Motor neuron (in vitro differentiated cells): ENCODE measurements around the gene ADAMTS6. TPM values are rescaled to one million over a fixed set of nuclear protein-coding genes. Genes with fewer than 3 reads are reported as not detected.
"Not testable (repeated sequence)": the region's sequence is repeated elsewhere in the genome, so short reads cannot be mapped to it uniquely, and the experiment has no call there.

Experiments used
- ATAC-seq, 8 experiments: fragments of 200-7000 bp; cut with Tn5 transposase; replicated peaks in 6 of 8; 2 replicates each; pipeline ENCODE4 v1.8.0; 2021; ENCODE audit warnings: mild to moderate bottlenecking in 8 of 8, moderate library complexity in 8 of 8
- H3K27ac ChIP-seq, 2 donors: fragments of 250-450 bp; sonication (Bioruptor Pico); 2 replicates each; pipeline ENCODE4 v1.9.0; 2021; ENCODE audit warnings: antibody characterized with exemption in 2 of 2, mild to moderate bottlenecking in 2 of 2, moderate library complexity in 1 of 2
- H3K4me1 ChIP-seq, 2 donors: fragments of 250-450 bp; sonication (Bioruptor Pico); replicated peaks in 1 of 2; 2 replicates each; pipeline ENCODE4 v1.6.1; 2021; ENCODE audit warnings: antibody characterized with exemption in 2 of 2, mild to moderate bottlenecking in 2 of 2, moderate library complexity in 1 of 2
- H3K4me3 ChIP-seq, 5 donors: fragments of 250-450 bp; sonication (Bioruptor Pico); 2 replicates each; pipeline ENCODE4 v1.9.0; 2021; ENCODE audit warnings: antibody characterized with exemption in 5 of 5, mild to moderate bottlenecking in 5 of 5, moderate library complexity in 4 of 5
- WGBS, 10 experiments: fragments of 450-650 bp; shearing (Covaris generic); methylation state at CpG; one replicate each; pipeline ENCODE4 v1.0.0; 2022; 5-methylcytosine and 5-hydroxymethylcytosine counted together
- in situ Hi-C, 9 experiments: fragments of 400-800 bp; cut with MboI; loops; one replicate each; pipeline ENCODE4 v1.15.0; 2021; ENCODE audit warnings: low sequenced_read_pairs in 9 of 9, low pct_unique_long_range_greater_than_20kb in 2 of 9; ENCODE audit not compliant: unreplicated experiment in 9 of 9
- total RNA-seq, 8 experiments: library from RNA; unstranded; fragments of 300-600 nt; gene quantifications; 2 replicates each; pipeline versions ENCODE4 v1.2.3 to v1.2.4, GENCODE V29; 2022

The ADAMTS6 gene
- total RNA-seq, 8 experiments from 2014 or later = 0.80 to 5.1 (median 3.4) TPM

GRCh38 chr5:65355301-65355700, 126.4 kb downstream of the ADAMTS6 start:
- Histone ChIP-seq H3K4me3 (no peak overlapping the region), H3K4me1 (no peaks in the 10 kb centered on the region), H3K27ac (no peak overlapping the region)
- in situ Hi-C loops = no loop called here
- WGBS, 10 experiments = 55 to 100% (median 87%) methylated on average over 1 of the region's 1 CpG; no CpG with 5 or more reads in 4 of the 10 experiments
- ATAC-seq = no peak

GRCh38 chr5:65341835-65342234, 139.9 kb downstream of the ADAMTS6 start:
- no peak for ATAC-seq
- no peaks in the 10 kb centered on the region for H3K4me1 ChIP-seq
- H3K27ac ChIP-seq = no peak overlapping the region
- H3K4me3 ChIP-seq = no peak overlapping the region
- in situ Hi-C loops = no loop called here

DNA sequence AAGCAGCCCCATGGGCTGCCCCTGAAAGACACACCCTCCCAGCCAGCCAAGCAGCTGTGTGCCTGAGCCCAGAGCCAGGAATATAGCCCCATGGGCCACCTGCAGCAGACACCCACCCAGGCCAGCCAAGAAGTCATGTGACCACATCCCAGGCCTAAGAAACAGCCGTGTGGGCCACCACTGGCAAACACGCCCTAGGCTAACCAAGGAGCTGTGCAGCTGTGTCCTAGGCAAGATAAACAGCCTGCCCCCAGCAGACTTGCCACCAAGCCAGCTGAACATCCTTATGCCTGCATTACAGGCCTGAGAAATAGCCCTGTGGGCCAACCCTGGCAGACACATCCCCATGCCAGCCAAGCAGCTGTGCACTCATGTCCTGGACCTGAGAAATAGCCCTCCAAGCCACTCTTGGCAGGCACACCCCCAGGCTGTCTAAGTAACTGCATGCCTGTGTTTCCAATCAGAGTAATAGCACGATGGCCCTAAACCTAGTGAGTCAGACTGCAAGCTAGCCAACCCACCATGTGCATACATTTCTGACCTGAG, 143.0 kb downstream of the ADAMTS6 start:
- peak in 2 of 8 experiments; percentile 25 to 37 for ATAC-seq
- Histone ChIP-seq H3K4me1 (no peaks in the 10 kb centered on the region), H3K27ac (no peak overlapping the region), H3K4me3 (no peak overlapping the region)
- 80 to 93% (median 87%) methylated on average over 1 to 2 of the region's 3 CpGs; no CpG with 5 or more reads in 6 of the 10 experiments for WGBS, 10 experiments
- in situ Hi-C loops = no loop called here

GRCh38 chr5:65334077-65334476, 147.6 kb downstream of the ADAMTS6 start:
- no peak overlapping the region for H3K27ac ChIP-seq
- in situ Hi-C loops = no loop called here
- no peak for ATAC-seq
- 76 to 95% (median 81%) methylated on average over 2 to 4 of the region's 4 CpGs for WGBS, 10 experiments
- H3K4me3 ChIP-seq = no peak overlapping the region
- no peaks in the 10 kb centered on the region for H3K4me1 ChIP-seq

- no peak for ATAC-seq
- Histone ChIP-seq H3K27ac (no peak overlapping the region), H3K4me3 (no peak overlapping the region), H3K4me1 (no peaks in the 10 kb centered on the region)
- in situ Hi-C loops = no loop called here
- 80 to 100% (median 91%) methylated on average over 1 of the region's 1 CpG; no CpG with 5 or more reads in 7 of the 10 experiments for WGBS, 10 experiments
Observed at GRCh38 chr5:65332591-65332990, 149.1 kb downstream of the ADAMTS6 start.

DNA sequence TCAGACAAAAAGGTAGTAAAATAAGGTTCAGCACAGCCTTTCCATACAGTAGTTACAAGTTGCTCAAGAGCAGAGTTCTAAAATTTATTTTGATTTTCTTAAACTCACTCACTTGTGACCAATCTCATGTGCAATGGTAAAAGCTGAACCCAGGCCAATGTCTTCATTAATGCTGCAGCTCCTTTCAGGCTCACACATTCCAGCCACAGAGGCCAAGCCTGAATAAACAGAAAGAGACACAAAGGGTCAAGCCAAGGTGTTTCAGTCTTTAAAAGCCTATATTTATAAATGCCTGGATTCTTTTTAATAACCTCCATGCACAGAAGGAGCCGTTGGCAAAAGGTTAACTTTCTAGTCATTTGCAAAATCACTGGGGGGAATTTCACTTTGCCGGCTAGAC, 152.5 kb downstream of the ADAMTS6 start:
- WGBS, 10 experiments = 10 to 100% (median 60%) methylated on average over 1 to 2 of the region's 2 CpGs; no CpG with 5 or more reads in 2 of the 10 experiments
- Histone ChIP-seq H3K27ac (no peak overlapping the region), H3K4me1 (no peaks in the 10 kb centered on the region), H3K4me3 (no peak overlapping the region)
- in situ Hi-C loops = no loop called here
- ATAC-seq = no peak

DNA sequence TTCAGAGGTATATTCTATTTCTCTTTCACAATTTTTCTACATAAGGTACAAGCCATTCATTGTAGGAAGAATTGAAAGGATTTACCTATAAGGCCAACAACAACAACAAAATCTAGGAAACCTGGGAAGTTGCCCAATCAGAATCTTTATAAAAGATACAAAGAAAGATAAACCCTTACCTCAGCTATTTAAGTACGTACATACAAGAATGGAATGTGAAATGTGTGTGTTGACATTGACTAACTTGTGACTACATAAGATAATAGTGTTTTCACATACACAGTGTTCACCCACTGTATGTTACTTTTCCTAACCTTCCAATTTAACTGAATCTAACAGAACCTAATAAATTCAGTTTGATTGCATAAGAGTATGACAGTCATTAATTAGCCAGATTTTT, 154.1 kb downstream of the ADAMTS6 start:
- in situ Hi-C loops = no loop called here
- WGBS, 10 experiments = 33 to 100% (median 86%) methylated on average over 1 of the region's 1 CpG; no CpG with 5 or more reads in 1 of the 10 experiments
- ATAC-seq = no peak
- H3K27ac ChIP-seq = no peak overlapping the region
- H3K4me1 ChIP-seq = no peaks in the 10 kb centered on the region
- H3K4me3 ChIP-seq = no peak overlapping the region

GRCh38 chr5:65326922-65327321, 154.8 kb downstream of the ADAMTS6 start:
- H3K27ac ChIP-seq = no peak overlapping the region
- in situ Hi-C loops = no loop called here
- 0 to 100% (median 67%) methylated on average over 1 of the region's 1 CpG; no CpG with 5 or more reads in 1 of the 10 experiments for WGBS, 10 experiments
- H3K4me1 ChIP-seq = no peaks in the 10 kb centered on the region
- no peak overlapping the region for H3K4me3 ChIP-seq
- no peak for ATAC-seq

DNA sequence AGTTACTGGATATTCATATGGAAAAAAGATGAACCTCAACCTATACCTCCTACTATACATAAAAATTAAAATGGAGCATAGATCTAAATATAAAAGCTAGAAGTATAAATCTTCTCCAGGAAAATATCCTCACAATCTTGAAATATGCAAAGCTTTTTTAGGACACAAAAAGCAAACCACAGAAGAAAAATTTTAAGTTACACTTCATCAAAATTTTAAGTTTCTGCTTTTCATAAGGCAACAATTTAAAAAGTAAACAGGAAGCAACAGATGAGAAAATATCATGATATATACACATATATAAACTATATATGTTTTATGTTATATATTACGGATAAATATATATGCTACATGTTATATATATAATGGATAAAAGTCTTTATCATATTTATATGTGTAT, 157.5 kb downstream of the ADAMTS6 start:
- no peak overlapping the region for H3K4me3 ChIP-seq
- 50 to 100% (median 86%) methylated on average over 1 of the region's 1 CpG; no CpG with 5 or more reads in 5 of the 10 experiments for WGBS, 10 experiments
- no peak for ATAC-seq
- H3K27ac ChIP-seq = no peak overlapping the region
- in situ Hi-C loops = no loop called here
- no peaks in the 10 kb centered on the region for H3K4me1 ChIP-seq

- ATAC-seq, H3K27ac ChIP-seq, H3K4me1 ChIP-seq, in situ Hi-C loops, H3K4me3 ChIP-seq: not testable (repeated sequence)
- WGBS, 10 experiments = 86 to 100% (median 95%) methylated on average over 1 of the region's 1 CpG; no CpG with 5 or more reads in 6 of the 10 experiments
Observed at GRCh38 chr5:65320704-65321103, 161.0 kb downstream of the ADAMTS6 start.

- no peak for ATAC-seq
- Histone ChIP-seq H3K4me1 (no peaks in the 10 kb centered on the region), H3K4me3 (no peak overlapping the region), H3K27ac (no peak overlapping the region)
- 57 to 100% (median 88%) methylated on average over 1 to 2 of the region's 2 CpGs; no CpG with 5 or more reads in 1 of the 10 experiments for WGBS, 10 experiments
- in situ Hi-C loops = no loop called here
Observed at GRCh38 chr5:65320250-65320649, 161.5 kb downstream of the ADAMTS6 start.

DNA sequence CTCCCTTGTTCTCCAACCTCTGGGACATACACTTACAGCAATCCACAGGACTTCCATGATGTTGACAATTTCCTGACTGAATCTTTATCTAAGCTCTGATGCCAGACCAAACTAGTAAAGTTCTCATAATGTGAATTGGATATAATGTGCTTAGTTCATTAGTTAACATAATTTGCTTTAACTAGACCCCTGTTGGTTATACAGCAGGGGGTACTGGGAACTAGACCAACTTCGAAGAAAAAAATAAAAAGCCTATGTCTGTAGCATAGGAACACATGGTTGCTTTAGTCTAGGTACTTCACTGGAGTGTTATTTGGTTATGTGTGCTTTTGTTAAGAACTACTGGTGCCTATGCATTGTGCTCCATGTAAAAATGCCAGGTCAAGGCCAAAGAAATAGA, 173.8 kb downstream of the ADAMTS6 start:
- 71 to 100% (median 87%) methylated on average over 1 of the region's 1 CpG; no CpG with 5 or more reads in 2 of the 10 experiments for WGBS, 10 experiments
- Histone ChIP-seq H3K4me1 (no peaks in the 10 kb centered on the region), H3K27ac (no peak overlapping the region), H3K4me3 (no peak overlapping the region)
- in situ Hi-C loops = no loop called here
- no peak for ATAC-seq

- H3K4me3 ChIP-seq = no peak overlapping the region
- no peaks in the 10 kb centered on the region for H3K4me1 ChIP-seq
- no peak overlapping the region for H3K27ac ChIP-seq
- ATAC-seq = no peak
- in situ Hi-C loops = no loop called here
- WGBS, 10 experiments = 38 to 100% (median 62%) methylated on average over 1 to 3 of the region's 3 CpGs; no CpG with 5 or more reads in 1 of the 10 experiments
Observed at GRCh38 chr5:65307088-65307487, 174.6 kb downstream of the ADAMTS6 start.

DNA sequence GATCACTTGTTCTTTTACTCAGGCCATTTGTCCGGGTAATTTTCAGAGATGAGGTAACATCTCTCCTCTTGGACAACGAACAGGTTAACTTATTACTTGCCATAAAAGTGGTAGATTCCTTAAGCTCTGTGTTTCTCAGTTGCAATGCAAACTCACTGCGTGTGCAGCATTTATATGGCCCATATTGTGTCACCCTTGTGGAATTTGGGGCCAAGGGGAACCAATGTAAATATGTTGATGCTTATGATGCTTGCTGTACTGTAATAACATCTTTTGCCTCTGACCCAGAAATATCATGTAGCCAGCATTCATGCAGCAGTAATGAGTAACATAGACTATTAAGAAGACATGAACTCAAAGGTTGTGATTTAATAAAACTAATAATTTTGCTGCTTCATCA, 175.8 kb downstream of the ADAMTS6 start:
- 17 to 86% (median 70%) methylated on average over 1 to 3 of the region's 3 CpGs; no CpG with 5 or more reads in 3 of the 10 experiments for WGBS, 10 experiments
- H3K27ac ChIP-seq = no peak overlapping the region
- no peaks in the 10 kb centered on the region for H3K4me1 ChIP-seq
- peak in 3 of 8 experiments; percentile 47 to 64 (median 52) for ATAC-seq
- in situ Hi-C loops = no loop called here
- H3K4me3 ChIP-seq = no peak overlapping the region
